K562 (cell line): ENCODE results near the gene PDK1.

Experiments
- SRSF3 ChIP-seq: fragments of 200-400 bp; formaldehyde crosslinking; IDR thresholded peaks from 2 replicates; pipeline ENCODE4 v1.6.1; 2016; ENCODE audit warnings: mild to moderate bottlenecking, low read length, moderate library complexity; ENCODE audit not compliant: insufficient read depth
- ZBED1 ChIP-seq: IDR thresholded peaks from 2 replicates; pipeline ENCODE4 v1.6.1; 2014
- TF ChIP-seq, protein P1 (sequence below), 3 experiments: IDR thresholded peaks in 2 of 3; conservative IDR thresholded peaks in 1 of 3; 2 replicates each; pipeline ENCODE4 v1.5.1; 2011 to 2012; ENCODE audit warnings: low read length in 3 of 3, mild to moderate bottlenecking in 3 of 3, control low read depth in 2 of 3, improper control_type of control experiment in 1 of 3, inconsistent platforms in 1 of 3, low read depth in 1 of 3, mixed read lengths in 1 of 3, moderate library complexity in 1 of 3; ENCODE audit not compliant: insufficient read depth in 2 of 3

DNA sequence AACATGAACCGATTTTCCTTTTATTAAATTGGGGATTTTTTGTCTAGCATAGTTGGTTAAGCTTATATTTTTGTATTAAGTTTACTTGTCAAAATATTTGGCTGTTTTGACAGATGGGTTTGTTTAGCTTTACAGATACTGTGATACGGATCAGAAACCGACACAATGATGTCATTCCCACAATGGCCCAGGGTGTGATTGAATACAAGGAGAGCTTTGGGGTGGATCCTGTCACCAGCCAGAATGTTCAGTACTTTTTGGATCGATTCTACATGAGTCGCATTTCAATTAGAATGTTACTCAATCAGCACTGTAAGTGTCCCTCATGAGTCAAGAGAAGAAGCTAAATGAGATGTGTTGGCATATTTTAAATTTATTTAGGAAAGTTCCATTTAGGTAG, 8.5 kb downstream of the PDK1 start:
- TF ChIP-seq SRSF3: no peak
- TF ChIP-seq, protein P1, sequence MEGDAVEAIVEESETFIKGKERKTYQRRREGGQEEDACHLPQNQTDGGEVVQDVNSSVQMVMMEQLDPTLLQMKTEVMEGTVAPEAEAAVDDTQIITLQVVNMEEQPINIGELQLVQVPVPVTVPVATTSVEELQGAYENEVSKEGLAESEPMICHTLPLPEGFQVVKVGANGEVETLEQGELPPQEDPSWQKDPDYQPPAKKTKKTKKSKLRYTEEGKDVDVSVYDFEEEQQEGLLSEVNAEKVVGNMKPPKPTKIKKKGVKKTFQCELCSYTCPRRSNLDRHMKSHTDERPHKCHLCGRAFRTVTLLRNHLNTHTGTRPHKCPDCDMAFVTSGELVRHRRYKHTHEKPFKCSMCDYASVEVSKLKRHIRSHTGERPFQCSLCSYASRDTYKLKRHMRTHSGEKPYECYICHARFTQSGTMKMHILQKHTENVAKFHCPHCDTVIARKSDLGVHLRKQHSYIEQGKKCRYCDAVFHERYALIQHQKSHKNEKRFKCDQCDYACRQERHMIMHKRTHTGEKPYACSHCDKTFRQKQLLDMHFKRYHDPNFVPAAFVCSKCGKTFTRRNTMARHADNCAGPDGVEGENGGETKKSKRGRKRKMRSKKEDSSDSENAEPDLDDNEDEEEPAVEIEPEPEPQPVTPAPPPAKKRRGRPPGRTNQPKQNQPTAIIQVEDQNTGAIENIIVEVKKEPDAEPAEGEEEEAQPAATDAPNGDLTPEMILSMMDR (IDR thresholded peaks at IDR 0.05 in 2 of 3, conservative IDR thresholded peaks at IDR 0.05 in 1 of 3; ENCODE audit: insufficient read depth in 2 of 3, low read depth in 1 of 3, low read length in 3 of 3): no peak
- no peak for TF ChIP-seq ZBED1
